Measurements from ENCODE around the gene LHFPL2.

Gene LHFPL2

DNA sequence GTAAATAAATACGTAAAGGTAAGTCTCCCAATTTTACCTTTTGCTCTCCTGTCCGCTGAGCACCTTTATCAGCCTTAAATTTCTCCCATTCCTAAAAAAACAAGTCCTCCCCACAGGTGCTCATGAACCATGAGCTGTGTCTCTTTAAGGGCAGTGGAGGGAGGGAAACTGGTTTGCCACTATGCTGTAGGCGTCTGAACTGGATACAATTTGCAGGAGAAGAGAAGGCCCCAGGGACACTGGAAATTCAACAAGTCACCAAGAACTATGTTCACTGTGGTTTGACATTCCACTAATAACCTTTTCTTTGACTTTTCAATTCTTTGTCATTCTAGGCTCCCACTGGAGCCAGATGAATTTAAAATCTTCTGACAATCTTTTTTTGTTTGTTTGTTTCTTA lies 72.2 kb downstream of the LHFPL2 start:
- FAIRE-seq, result no peak

DNA sequence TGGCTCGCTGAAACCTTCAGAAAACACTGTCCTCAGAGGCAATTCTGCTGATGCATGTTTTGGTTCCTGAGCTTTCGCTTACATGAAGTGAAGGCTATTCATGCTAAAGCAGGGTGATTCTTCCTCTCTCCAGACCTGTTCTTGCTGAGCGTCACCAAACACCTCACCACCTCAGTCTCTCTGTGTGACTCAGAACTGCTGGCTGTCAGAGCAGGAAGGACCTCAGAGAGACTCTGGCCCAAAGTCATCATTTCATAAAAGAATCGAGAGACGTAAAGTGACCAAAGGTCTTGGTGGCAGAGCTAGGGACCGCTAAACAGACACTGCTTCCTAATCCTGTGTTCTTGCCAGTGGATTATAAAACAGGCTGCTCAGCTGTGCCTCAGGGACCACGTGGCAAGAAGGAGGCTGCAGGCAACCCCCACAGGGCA lies 73.8 kb downstream of the LHFPL2 start:
- DNase-seq (ENCODE audit: insufficient read length, low spot score), result no peak
- FAIRE-seq, result peak; percentile 44

More for the DNA sequence above, 72.2 kb downstream of the LHFPL2 start:
- no peak for DNase-seq (ENCODE audit: insufficient read length, low spot score)

DNA sequence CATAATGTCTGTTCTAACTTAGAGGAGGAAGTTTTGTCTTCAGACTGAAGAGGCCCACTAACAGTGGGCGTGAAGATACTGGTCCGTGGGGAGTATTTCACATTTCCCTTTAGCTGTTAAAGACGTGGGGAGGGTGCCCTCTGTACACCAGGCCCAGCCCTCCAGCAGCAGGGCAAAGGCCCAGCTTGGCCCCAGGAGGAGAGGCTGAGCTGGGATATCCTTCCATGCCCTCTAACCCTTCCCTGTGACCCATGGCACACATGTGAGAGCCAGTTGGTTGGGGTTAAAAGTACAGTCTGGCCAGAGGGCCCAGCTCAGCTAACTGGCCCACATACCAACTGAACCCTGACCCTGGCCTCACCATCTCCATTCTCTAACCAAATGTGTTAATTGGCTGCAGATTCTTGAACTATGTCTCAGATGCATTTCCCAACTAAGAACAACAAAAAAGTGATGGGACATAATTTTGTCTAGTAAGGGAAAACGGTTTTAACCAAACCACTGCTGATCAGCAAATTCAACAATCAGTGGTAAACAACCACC lies 74.4 kb downstream of the LHFPL2 start:
- DNase-seq (ENCODE audit: insufficient read length, low spot score) (no peak), FAIRE-seq (peak; percentile 77)

DNA sequence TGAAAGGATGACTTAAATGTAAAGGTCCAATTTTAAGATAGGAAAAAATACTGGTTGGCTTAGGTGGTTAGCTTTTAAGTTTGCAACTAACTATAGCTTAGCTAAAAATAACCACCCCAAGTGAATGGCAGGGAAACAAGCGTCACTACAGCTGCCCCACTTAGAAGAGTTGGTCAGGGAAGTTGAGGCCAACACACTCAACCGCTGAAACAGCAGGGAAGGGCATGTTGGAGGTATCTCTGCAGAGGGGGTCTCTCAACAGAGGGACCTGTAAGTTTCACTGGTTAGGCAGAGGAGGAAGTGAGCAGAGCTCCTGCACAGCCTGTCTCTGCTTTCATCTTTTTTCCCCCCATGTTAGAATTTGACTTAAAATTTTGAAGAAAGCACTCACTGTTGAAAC lies 75.3 kb downstream of the LHFPL2 start:
- DNase-seq (ENCODE audit: insufficient read length, low spot score) (no peak), FAIRE-seq (peak; percentile 94)

DNA sequence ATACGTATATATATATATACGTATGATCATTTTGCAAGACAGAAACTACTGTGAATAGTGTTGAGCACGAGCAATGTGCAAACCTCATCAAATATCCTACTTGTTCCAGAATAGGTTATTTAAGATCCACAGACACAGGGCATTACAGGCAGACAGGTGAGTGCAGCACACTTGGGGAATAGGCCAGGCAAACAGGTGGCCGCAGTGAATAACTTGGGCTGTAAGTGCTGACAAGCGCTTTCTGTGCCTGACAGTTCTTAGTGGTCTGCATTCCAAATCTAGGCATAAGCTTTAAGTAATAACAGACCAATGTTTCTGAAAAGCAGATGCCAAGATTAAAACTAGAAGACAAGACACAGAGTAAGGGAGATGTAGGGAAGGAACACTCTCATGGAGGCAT lies 77.9 kb downstream of the LHFPL2 start:
- no peak for DNase-seq (ENCODE audit: insufficient read length, low spot score)
- no peak for FAIRE-seq

DNA sequence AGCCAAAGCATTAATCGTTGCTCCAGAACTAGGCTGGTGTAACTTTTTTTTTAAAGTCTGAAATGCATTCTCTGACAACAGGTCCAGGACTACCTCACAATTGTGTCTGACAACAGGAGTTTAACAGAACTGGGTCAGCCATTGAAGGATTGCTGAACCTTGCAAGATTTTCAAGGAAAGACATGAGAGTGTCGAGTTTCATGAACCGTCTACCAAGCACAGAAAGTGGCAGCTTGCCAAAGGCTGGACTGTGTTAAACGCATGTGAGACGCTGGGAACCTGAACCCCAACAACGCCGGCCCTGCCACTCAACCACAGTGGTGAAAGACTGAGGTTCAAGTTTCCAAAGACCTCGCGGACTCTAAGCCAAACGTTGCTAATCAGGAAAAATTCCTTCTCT lies 79.1 kb downstream of the LHFPL2 start:
- FAIRE-seq (no peak), DNase-seq (ENCODE audit: insufficient read length, low spot score) (no peak)

DNA sequence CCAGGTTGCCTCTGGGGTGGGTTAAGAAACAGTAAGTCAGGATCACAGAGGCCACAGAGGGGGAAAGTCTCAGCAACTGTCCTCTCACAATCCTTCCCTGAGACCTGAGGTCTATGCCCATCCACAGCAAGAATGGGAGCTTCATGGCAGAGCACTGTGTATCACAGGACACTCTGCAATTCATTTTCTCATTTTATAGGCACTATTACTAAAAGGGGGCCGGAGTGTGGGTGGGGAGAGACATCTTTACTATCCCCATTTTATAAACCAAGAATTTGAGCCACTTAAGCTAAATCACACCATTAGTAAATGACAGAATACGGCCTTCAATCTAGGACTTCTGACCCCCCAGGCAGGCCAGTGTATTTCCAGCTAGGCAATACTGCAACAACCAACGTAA lies 79.9 kb downstream of the LHFPL2 start:
- FAIRE-seq, result no peak
- DNase-seq (ENCODE audit: insufficient read length, low spot score), result no peak

DNA sequence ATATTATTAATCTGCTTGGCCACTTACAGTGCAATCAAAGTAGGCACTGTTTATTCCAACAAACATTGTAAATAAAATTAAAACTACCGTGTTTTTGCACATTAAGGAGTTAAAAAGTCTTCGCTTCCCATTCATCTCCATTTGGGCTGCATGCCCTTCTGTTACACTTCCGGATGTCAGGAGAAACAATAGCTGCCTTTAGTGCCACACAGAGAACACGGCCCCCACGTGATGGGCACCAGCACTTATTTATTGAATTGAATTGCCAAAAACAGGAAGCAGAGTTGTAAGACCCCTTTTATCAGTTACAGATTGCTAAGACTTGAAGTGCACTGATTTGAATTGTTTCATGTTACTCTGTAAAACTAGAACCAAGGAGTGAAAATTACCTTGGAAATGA lies 80.4 kb downstream of the LHFPL2 start:
- no peak for DNase-seq (ENCODE audit: insufficient read length, low spot score)
- FAIRE-seq, result peak; percentile 58

DNA sequence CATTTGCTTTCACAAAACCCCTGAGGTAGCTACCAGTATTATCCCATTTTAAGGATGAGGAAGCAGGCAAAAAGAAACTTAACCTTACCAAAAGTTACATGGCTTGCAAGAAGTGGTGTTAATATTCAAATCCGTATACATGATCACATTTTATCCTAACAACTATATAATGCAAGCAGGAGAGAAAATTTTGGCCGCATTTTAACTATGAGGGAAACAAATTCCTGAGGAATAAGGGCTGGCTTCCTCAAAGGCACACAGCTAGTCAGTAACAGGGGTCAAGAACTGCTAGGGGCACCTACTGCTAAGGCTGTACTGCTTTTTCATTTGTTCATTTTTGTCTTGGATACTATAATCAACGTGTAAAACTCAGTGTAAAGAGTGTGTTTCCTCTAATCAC lies 81.0 kb downstream of the LHFPL2 start:
- FAIRE-seq (no peak), DNase-seq (ENCODE audit: insufficient read length, low spot score) (no peak)

DNA sequence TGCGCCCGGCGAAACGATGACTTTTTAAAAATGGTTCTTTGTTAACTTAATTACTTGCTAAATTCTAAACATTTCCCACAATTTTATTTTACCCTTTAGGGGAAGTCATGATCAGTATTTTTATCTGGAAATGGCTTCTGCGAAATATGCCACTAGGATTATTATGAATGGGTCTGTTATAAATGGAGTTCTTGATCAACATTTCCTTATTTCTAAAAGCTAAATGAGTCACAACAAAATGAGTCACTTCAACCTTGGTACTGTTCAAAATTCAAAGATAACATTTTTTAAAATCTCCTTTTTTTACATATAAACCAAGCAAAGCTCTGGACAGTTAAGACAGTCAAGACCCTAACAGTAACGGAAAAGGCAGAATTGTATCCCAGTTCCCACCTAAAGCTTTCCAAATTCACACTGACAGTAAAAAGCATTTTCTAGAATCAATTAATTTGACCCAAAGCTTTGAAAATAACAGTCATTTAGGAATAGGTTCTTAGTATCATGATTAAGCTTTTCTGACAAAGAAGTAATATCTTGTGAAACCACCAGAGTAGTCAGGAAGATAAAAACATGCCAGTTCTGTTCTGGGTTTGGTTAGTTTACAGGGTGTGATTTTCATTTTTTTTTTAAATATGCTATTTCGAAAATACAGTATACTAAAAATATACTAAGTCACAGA lies 81.7 kb downstream of the LHFPL2 start:
- FAIRE-seq (no peak), DNase-seq (ENCODE audit: insufficient read length, low spot score) (no peak)

DNA sequence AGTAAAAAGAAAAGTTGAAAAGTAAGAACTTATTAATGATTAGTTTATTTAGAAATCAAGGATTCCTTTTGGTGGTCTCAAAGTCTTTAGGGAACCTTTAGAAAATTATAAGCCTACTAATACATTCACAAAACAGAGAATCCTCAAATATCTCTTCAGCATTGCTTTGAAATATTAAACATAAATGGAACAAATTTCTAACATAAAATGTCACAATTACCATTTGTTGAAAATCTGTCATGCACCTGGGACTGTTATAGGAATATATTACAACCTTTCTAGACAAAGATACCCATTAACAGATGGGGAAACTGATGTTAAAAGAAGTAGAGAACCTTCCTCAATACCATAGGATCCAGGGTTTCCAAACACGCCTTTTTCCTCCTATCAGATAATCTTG lies 83.2 kb downstream of the LHFPL2 start:
- FAIRE-seq (peak; percentile 62), DNase-seq (ENCODE audit: insufficient read length, low spot score) (no peak)

DNA sequence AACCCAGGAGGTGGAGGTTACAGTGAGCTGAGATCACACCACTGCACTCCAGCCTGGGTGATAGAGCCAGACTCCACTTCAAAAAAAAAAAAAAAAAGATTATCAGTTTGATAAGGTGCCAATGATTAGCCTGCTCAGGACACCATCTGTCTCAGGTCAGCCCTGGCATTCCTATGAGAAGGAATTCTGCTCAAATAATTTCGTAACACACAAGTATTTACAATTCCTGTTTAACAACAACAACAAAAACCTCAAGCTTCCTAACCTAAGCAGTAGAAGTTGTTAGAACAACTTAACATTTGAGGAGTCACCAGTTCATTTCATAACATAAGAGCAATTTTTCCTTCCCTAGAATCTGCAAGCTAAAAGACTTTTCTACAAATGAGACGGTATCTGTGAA lies 85.0 kb downstream of the LHFPL2 start:
- DNase-seq (ENCODE audit: insufficient read length, low spot score) (no peak), FAIRE-seq (no peak)

DNA sequence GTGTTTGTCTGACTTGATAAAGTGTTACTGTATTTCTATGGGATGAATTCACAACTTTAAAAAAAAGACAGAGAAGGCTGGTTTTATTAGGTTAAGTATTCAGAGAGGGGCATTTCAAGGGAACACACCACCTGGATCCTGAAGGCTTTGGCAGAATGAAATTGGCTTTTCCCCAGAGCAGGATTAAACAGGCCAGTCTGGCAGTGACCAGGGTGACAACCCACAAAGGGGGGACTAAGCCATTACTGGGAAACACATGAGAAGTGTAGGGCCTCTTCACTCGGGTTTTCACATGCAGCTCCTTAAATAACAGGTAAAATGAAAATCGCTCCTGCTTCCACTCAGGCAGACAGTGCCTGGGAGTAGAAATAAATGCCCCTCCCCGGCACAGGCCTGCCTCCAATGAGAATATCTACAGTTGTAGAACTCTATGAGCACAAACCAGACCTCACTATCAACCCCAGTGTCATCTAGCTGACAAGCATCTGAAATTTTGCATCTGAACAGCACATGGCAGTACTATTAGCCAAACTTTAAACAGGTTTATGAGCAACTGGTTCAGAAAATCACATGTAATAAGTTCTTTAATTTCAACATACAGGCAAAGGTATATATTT lies 85.8 kb downstream of the LHFPL2 start:
- no peak for DNase-seq (ENCODE audit: insufficient read length, low spot score)
- no peak for FAIRE-seq

DNA sequence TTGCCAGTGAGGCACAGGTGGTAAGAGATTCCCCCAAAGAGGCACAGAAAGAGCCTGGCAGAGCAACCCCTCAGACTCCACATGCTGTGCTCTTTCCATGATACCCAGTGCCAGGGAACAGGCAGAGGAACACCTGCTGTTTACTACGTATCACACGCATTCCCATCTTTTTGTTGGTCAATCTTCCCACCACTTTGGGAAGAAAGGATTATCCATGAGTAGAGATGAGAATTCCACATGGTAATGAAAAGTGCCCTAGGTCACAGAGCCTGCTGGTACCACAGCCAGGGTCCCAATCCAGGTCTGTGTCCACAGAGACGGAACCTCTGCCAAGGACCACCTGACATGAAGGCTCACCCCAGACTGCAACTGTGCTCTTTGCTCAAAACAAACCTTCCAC lies 86.6 kb downstream of the LHFPL2 start:
- no peak for FAIRE-seq
- no peak for DNase-seq (ENCODE audit: insufficient read length, low spot score)

DNA sequence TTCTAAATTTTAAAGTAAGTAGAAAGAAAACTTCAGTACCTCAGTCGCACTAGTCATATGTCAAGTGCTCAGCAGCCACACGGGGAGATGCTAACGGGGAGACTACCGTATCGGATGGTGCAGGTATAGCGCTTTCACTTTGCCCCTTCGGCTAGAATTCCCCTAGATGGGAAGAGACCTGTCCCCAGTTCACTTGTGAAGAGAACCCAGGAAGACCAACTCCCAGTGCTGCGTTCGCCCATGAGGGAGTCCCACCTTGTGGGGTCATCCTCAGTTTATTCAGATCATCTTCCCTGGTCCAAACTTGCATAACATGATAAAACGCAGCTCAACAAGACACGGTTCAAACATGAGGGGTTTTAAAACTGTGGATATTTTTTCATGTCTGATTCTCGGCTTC lies 87.3 kb downstream of the LHFPL2 start:
- no peak for FAIRE-seq
- no peak for DNase-seq (ENCODE audit: insufficient read length, low spot score)

DNA sequence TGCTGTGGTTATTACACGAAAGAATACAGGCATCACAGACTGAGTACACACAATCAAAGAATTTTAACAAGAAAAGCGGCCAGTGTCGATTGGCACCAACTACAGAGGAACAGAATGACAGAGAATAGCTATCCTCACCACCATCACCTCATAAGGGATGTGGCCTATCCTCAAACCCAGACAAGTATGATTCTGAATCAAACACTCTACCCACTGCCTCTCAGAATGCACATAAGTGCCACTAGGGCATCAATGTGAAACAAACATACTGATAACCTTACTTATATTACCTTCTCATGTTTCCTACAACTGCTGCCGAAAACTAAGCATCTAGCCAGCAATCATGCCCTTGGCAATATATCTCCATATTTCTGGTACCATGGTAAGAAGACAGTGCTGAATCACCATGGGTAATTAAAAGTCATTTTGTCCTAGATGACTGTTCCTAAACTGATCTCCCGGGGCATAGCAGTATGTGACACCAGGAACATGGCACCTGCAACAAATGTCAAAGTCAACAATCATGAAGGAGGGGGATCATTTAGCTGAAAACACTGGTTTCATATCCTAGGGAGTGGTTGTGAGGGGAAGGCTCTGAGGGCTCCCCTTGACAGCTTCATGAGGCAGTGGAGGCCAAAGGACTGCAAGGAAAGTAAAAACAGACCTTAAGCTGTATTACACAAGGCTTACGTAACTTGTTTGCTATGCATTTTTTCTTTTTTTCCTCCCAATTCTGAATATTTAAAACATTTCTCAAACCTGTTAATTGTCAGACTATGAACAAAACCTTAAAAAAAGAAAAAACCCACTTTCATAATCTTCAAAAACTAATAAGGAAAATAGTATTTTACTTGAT lies 88.3 kb downstream of the LHFPL2 start:
- no peak for DNase-seq (ENCODE audit: insufficient read length, low spot score)
- peak; percentile 35 for FAIRE-seq

DNA sequence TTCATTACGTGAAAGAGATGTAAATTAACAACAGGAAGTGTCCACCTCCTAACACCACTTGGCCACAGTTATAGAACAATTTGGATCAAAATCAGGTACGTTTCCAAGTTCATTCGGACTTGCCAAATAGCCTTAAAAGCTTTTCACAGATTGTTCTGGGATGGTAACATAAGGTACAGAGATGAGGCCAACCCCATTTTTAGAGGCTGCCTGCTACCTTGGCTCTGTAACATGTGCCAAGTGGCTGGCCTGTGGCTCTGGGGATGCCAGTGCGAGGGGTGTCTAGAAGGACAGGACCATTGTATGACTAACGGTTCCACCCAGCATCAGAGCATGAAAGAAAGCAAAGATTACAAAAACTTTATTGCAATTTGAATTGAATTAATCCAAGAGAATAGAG lies 91.0 kb downstream of the LHFPL2 start:
- FAIRE-seq, result no peak
- no peak for DNase-seq (ENCODE audit: insufficient read length, low spot score)

DNA sequence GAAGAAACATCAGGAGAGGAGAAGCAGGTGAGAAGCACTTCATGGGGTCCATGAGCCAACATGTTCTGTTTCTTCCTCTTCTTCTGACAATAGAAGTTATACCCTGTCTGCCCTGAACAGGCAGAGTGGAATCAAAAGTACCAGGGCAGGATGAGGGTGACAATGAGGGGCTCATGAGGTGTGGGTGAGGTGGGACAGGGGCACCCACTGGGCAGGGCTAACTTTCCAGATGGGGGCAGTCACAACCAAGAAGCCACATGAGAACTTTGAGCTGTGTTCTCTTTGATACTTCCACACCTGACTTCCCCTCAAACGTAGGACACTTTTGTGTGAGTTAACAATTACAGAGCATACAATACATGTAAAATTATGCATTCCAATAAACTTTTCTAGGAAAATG lies 92.7 kb downstream of the LHFPL2 start:
- FAIRE-seq (no peak), DNase-seq (ENCODE audit: insufficient read length, low spot score) (no peak)

DNA sequence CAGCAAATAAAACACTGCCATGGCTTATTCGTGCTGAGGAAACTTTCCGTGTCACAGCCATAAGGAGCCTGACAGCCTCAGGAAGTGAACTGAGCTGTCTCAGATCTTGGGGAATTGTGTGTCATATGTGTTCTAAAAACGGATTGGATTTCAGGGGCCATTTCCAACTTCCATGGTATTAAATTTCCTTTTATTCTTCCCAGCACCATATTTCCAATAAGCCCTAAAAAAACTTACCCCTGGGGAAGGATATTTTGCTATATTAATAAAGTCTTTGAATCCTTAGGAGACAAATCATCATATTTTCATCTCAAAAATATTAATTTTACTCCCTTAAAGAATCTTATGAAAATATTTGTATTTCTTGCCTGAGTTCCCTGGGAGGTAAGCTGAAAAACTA lies 93.9 kb downstream of the LHFPL2 start:
- FAIRE-seq (no peak), DNase-seq (ENCODE audit: insufficient read length, low spot score) (no peak)

DNA sequence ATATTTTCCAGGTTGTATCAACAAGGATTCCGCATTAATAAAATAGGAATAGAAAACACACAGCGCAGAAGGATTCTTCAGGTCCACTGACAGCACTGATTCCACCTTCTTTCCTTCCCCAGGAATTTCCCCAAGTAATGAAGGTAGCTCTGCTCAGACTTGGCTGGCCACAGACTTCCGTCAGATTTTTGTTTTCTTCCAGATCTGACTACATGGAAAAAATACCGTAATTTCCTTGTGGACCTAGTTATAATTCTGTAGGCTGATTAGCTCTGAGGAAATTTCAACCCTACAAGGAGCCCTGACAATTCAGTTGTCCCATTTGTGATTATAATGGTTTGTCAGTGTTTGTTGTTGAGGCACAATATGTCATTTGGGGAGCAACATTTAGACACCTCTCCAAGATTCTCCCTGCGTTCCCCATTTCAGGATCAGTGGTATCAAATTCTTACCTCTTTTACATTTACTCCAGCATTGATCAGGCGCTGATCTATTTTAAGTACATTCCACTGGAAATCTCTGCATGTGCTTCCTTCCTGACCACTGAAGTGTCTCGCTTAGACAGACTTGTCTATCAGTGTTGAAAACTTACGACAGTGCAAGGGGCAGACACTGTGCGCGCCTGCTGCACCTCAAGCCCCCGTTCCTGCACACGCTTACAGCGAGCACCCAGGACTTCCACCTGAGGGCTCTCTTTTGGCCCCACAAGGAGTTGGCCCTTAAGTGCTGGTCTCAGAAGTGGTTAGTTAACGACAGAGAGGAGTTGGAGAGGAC lies 94.8 kb downstream of the LHFPL2 start:
- FAIRE-seq (peak; percentile 49), DNase-seq (ENCODE audit: insufficient read length, low spot score) (no peak)
